Liver (tissue), 9 donors: ENCODE measurements around the gene GRK7. TPM values are rescaled to one million over a fixed set of nuclear protein-coding genes. Genes with fewer than 3 reads are reported as not detected.
"Not testable (repeated sequence)": the region's sequence is repeated elsewhere in the genome, so short reads cannot be mapped to it uniquely, and the experiment has no call there.

Experiments used
- DNase-seq: peaks from one replicate; pipeline ENCODE4 v3.0.0-alpha.2; 2017; ENCODE audit warnings: low spot score
- H3K27ac ChIP-seq, 2 donors: one replicate each; pipeline ENCODE4 v1.7.0; 2013; ENCODE audit warnings: inconsistent platforms in 2 of 2, low read length in 2 of 2, control low read depth in 1 of 2, low read depth in 1 of 2, mild to moderate bottlenecking in 1 of 2
- H3K27me3 ChIP-seq, 4 donors: one replicate each; pipeline versions ENCODE4 v1.6.1 to v1.7.0; 2013; ENCODE audit warnings: low read length in 3 of 4, inconsistent platforms in 1 of 4, mild to moderate bottlenecking in 1 of 4, moderate library complexity in 1 of 4; ENCODE audit not compliant: control insufficient read depth in 4 of 4, insufficient read depth in 4 of 4
- H3K36me3 ChIP-seq, 4 donors: one replicate each; pipeline versions ENCODE4 v1.6.1 to v1.7.0; 2013; ENCODE audit warnings: low read length in 3 of 4, mild to moderate bottlenecking in 3 of 4, low read depth in 1 of 4, moderate library complexity in 1 of 4; ENCODE audit not compliant: control insufficient read depth in 4 of 4, insufficient read depth in 3 of 4
- H3K4me1 ChIP-seq, 4 donors: one replicate each; pipeline versions ENCODE4 v1.6.1 to v1.7.0; 2013; ENCODE audit warnings: low read length in 3 of 4, mild to moderate bottlenecking in 3 of 4, moderate library complexity in 1 of 4; ENCODE audit not compliant: control insufficient read depth in 4 of 4, insufficient read depth in 4 of 4
- H3K4me3 ChIP-seq, 3 donors: one replicate each; pipeline versions ENCODE4 v1.6.1 to v1.7.0; 2013; ENCODE audit warnings: low read length in 3 of 3, control low read depth in 1 of 3, low read depth in 1 of 3, mild to moderate bottlenecking in 1 of 3
- H3K9ac ChIP-seq, 2 donors: one replicate each; pipeline ENCODE4 v1.7.0; 2013; ENCODE audit warnings: low read length in 2 of 2, mild to moderate bottlenecking in 2 of 2, moderate library complexity in 2 of 2, control low read depth in 1 of 2, low read depth in 1 of 2
- H3K9me3 ChIP-seq, 4 donors: one replicate each; pipeline versions ENCODE4 v1.6.1 to v1.7.0; 2013; ENCODE audit warnings: low read length in 3 of 4; ENCODE audit not compliant: control insufficient read depth in 4 of 4
- EGR1 ChIP-seq, 2 donors: IDR thresholded peaks; 2 replicates each; pipeline ENCODE4 v1.6.1; 2016 to 2018; ENCODE audit warnings: antibody characterized with exemption in 2 of 2, low read depth in 2 of 2
- FOXA1 ChIP-seq: IDR thresholded peaks from 2 replicates; pipeline ENCODE4 v1.6.1; 2016; ENCODE audit warnings: antibody characterized with exemption
- FOXA2 ChIP-seq: IDR thresholded peaks from 2 replicates; pipeline ENCODE4 v1.6.1; 2016; ENCODE audit warnings: antibody characterized with exemption
- GABPA ChIP-seq, 2 donors: IDR thresholded peaks in 1 of 2; conservative IDR thresholded peaks in 1 of 2; 2 replicates each; pipeline ENCODE4 v1.6.1; 2016; ENCODE audit warnings: antibody characterized with exemption in 2 of 2, mild to moderate bottlenecking in 1 of 2, moderate library complexity in 1 of 2
- JUND ChIP-seq, 2 donors: IDR thresholded peaks; 2 replicates each; pipeline ENCODE4 v1.6.1; 2016; ENCODE audit warnings: antibody characterized with exemption in 2 of 2
- MAX ChIP-seq: IDR thresholded peaks from 2 replicates; pipeline ENCODE4 v1.6.1; 2016; ENCODE audit warnings: antibody characterized with exemption
- NR2F2 ChIP-seq: IDR thresholded peaks from 2 replicates; pipeline ENCODE4 v1.6.1; 2016; ENCODE audit warnings: antibody characterized with exemption
- REST ChIP-seq: IDR thresholded peaks from 2 replicates; pipeline ENCODE4 v1.6.1; 2016; ENCODE audit warnings: antibody characterized with exemption, mild to moderate bottlenecking
- TAF1 ChIP-seq: conservative IDR thresholded peaks from 2 replicates; pipeline ENCODE4 v1.6.1; 2016; ENCODE audit warnings: antibody characterized with exemption, mild to moderate bottlenecking
- ZBTB33 ChIP-seq: IDR thresholded peaks from 2 replicates; pipeline ENCODE4 v1.6.1; 2016; ENCODE audit warnings: antibody characterized with exemption
- WGBS: extraction: QIAGEN DNeasy Blood & Tissue Kit; methylation state at CpG from one replicate; pipeline ENCODE4 v1.1.7; 2013; 5-methylcytosine and 5-hydroxymethylcytosine counted together
- polyA plus RNA-seq, 2 donors: library from polyadenylated mRNA; stranded (reverse) in 1 of 2; unstranded in 1 of 2; fragments of 200-250 nt in 1 of 2; fragments of >200 nt in 1 of 2; fragmentation: Nextera tagmentation in 1 of 2; extraction: Ambion mirVana in 1 of 2; gene quantifications; one replicate each; pipeline versions ENCODE4 v1.2.1 to v1.2.3, GENCODE V29; 2013 to 2015
- total RNA-seq, 2 donors: library from RNA; depleted of rRNA; stranded (reverse); fragments of >200 nt; gene quantifications; one replicate each; pipeline ENCODE4 v1.2.3, GENCODE V29; 2014
- TF ChIP-seq, protein P1 (sequence below): IDR thresholded peaks from 2 replicates; pipeline ENCODE4 v1.6.1; 2016; ENCODE audit warnings: antibody characterized with exemption
- donor health status: healthy.
- donor health status: healthy.
- donor health status: healthy.
- donor health status: healthy.
- donor health status: healthy.

GRK7 gene
- total and polyA plus RNA-seq, 4 donors = 0.08 TPM; not detected in 3

- TF ChIP-seq, protein P1, sequence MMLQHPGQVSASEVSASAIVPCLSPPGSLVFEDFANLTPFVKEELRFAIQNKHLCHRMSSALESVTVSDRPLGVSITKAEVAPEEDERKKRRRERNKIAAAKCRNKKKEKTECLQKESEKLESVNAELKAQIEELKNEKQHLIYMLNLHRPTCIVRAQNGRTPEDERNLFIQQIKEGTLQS = no peak
- peak; percentile 6 for TF ChIP-seq NR2F2
- 83% methylated on average over 11 of the region's 11 CpGs for WGBS
- peaks cover 0 to 11% (median 6%) of the 10 kb centered on the region in 4 donors for H3K4me1 ChIP-seq
Observed at GRCh38 chr3:141798448-141798845, 35.2 kb downstream of the GRK7 start.

DNA sequence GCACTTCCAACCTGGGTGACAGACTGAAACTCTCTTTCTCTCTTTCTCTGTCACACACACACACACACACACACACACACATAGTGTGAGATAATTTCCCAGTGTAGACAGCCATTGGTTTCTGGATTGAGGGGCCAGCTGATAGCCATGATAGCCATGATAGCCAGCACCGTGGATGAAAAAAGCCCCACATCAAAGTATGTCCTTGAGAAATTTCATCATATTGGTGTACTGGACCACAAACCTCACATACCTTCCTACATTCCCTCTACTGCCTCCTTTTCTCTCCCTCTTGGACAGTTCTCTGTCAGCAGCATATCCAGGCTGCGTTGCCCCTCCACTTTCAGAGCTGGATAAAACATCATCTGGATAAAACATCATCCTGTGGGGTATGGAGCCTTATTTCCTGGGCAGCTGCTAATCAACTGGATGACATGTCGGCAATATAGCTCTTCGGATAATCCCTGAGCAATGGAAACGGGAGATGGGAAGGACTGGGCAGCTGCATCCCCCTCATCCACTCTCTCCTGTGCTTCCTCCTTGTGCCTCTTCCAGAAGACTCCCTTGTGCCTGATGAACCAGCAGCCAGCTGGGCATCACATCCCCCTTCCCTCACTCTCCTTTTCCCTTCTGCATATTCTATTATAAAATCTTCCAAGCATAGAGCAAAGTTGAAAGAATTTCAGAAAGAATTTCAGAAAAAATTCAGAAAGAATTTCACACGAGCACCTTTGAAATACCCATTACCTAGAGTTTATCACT is 39.3 kb downstream of the GRK7 start:
- Histone ChIP-seq H3K36me3 (no peaks in the 10 kb centered on the region), H3K27ac (no peak overlapping the region)

More at GRCh38 chr3:141798448-141798845, 35.2 kb downstream of the GRK7 start:
- H3K9me3 ChIP-seq = no peaks in the 10 kb centered on the region
- no peak for DNase-seq
- no peak overlapping the region for H3K4me3 ChIP-seq
- H3K27me3 ChIP-seq = no peaks in the 10 kb centered on the region
- no peaks in the 10 kb centered on the region for H3K36me3 ChIP-seq
- H3K27ac ChIP-seq = no peak overlapping the region
- H3K9ac ChIP-seq = no peak overlapping the region

GRCh38 chr3:141803538-141803937 is 40.3 kb downstream of the GRK7 start:
- H3K9me3 ChIP-seq, H3K4me1 ChIP-seq, H3K27me3 ChIP-seq, H3K4me3 ChIP-seq, H3K36me3 ChIP-seq, DNase-seq, H3K27ac ChIP-seq, H3K9ac ChIP-seq: not testable (repeated sequence)
- WGBS = 82% methylated on average over 6 of the region's 6 CpGs

More for the DNA sequence above, 39.3 kb downstream of the GRK7 start:
- no peak overlapping the region for H3K9ac ChIP-seq
- no peaks in the 10 kb centered on the region for H3K9me3 ChIP-seq
- DNase-seq = no peak
- no peaks in the 10 kb centered on the region for H3K27me3 ChIP-seq
- peaks cover 0 to 5% (median 2%) of the 10 kb centered on the region in 4 donors for H3K4me1 ChIP-seq
- H3K4me3 ChIP-seq = no peak overlapping the region
- TF ChIP-seq JUND (IDR thresholded peaks at IDR 0.05) (no peak), GABPA (IDR thresholded peaks at IDR 0.05 in 1 of 2, conservative IDR thresholded peaks at IDR 0.05 in 1 of 2) (no peak), MAX (no peak), TAF1 (no peak), REST (no peak), FOXA2 (no peak), EGR1 (IDR thresholded peaks at IDR 0.05; ENCODE audit: low read depth in 2 of 2) (no peak), FOXA1 (no peak), ZBTB33 (no peak)
- WGBS = 83% methylated on average over 6 of the region's 6 CpGs
